GM11168 (cell line): Measurements from ENCODE around the gene GARS1.

Source experiments
- in situ Hi-C: fragments of 300-500 bp; cut with MboI; formaldehyde crosslinking; loops from one replicate; pipeline ENCODE4 v1.12.0; 2022; ENCODE audit warnings: low sequenced_read_pairs; ENCODE audit not compliant: unreplicated experiment

The GARS1 gene

DNA sequence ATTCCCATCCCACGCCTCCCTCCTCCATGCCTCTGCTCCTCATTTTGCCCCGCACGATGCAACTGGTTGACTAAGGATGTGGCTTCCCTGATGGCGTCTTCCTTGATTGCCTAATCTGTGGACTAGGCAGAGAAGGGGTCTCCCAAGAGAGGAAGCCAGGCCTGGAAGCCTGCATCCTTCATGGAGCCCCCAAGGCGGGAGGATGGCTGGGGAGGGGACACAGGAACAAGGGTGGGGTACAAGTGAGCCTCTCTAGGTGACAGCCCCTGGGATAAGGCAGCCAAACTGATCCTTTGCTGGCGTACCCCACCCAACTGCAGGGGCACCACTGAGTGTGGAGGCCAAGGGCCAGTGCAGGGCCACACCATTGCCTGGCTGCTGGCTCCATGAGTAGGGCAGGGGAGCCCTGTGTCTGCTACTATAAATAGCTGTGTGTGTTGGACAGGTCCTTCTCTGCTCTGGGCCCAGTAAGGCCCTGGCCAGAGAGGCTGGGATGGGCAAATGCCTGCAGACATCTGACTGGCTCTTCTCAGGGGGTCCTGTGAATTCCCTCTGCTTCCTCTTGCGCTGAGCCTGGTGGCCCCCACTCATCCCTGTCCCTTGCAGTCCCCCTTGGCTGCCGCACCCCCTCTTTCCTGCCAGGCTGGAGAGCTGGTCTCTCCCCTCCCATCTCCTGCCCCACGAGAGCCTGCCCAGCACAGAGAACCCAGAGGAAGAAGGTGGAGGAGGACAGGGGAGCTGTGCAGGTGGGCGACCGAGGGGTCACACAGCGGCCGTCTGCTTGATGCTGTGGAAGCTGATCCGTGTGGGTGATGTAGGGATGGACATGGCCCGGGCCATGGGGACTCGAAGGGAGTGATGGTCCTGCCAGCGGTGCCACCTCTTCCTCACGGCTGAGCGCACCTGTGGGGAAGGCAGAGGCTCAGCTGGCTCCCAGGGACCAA, 58.3 kb downstream of the GARS1 start:
- in situ Hi-C loops = no loop called here

DNA sequence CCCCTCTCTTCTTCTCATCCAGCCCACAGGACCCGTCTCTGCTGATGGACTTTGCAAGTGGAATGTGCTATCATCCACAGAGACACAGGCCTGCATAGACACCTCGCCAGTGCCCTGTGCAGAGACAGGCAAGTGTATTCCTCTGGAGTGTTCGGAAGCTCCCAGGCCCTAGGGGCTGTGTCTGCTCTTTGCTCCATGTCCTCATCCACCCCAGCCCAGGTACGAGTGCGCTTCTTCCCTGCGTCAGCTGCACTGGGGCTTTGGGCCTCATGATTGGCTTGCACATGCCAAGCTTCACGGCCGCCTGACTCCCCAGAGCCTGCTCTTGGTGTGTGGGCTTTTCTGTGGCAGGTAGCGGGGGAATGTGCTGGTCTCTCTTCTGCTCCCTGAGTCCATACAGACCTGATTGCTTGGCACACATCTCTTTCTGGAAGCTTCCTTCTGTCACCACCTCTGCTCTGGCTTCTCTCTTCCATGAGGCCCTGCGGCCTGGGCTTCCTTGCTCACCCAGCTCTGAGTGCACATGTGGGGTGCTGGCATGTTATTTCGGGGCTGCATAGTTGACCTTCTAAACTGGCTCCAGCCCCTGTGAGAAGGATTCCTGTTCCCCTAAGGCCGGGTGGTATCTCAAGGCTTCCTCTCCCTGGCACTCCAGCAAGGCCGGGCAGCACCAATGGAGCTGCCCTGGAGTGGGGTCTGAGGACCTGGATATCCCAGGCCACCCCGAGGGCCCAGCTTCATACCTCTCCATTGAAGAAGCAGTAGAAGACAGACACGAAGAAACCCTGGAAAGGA, 59.8 kb downstream of the GARS1 start:
- in situ Hi-C loops = no loop called here

DNA sequence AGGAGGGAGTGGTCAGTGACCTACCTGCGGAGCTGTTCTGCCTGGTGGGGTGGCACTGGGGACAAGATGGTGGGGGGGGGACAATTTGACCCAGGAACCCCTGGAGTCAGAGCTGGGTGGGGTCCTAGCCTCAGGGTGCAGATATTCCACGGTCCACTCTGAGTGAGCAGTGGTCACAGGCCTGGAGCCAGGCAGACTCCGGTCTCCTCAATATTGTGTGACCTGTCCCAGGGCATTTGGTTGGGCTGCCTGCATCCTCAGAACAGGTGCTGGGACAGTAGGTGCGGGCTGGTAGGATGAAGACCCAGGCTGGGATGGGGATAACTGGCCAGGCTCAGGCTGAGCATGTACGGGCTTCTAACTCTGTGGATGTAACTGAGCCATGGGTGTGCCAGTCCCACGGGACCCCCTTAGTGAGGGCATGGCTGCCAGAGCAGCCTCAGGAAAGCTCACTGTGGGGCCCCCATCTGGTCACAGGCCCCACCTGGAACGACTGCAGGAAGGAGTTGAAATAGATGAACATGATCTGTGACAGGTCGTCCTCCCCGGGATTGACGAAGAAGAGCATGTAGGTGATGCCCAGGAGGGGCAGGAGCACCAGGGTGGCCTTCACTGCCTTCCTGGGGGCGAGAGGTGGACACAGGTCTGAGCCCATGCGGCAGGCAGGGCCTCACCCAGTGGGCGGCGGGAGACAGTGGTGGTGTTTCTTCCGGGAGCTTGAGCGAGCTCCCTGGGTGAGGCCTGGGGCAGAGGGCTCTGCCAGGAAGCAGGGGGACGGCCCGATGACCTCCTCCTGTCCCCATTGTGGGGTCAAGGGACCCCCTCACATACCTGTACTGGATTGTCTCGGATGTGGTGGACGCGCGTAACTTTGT, 60.7 kb downstream of the GARS1 start:
- in situ Hi-C loops = no loop called here

DNA sequence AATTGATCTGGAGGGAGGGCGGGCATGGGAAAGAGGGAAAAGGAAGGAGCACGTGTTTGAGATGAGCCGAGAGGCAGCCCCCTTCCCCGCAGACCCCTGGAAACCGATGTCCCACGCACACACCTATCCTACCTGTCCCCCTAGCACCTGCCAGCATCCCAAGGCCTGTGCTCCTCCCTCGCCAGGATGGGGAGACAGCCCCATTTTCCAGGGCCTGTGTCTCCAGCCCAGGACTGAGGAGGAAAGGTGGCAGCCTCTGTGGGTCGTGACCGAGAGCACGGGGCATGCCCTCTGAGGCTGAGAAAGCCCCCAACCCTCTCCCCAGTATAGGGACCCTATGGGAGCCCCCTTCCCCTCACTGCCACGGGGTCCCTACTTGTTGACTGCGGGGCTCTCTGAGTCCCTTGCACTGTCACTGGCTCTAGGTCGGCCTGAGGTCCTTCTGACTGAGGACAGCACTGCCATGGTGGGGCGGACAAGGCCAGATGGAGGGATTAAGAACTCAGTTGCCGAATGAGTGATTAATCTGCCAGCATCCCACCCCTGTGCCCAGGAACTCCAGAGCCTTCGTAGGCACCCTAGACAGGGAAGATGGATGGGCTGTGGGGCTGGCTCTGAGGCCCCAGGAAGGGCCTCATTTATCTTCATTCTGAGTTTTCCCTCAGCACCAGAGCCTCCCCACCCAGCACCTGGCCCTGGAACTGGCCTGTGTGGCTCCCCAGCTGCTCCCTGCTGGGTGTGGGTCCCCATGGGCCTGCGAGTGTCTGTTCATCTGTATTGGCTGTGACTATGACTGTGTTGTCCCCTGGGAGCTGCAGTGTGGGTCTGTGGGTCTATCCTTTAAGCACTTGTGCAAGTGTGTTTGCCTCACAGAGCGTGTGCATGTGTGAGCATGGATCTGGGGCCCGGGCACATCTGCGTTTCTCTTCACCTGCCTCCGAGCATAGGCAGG, 61.6 kb downstream of the GARS1 start:
- in situ Hi-C loops = no loop called here

DNA sequence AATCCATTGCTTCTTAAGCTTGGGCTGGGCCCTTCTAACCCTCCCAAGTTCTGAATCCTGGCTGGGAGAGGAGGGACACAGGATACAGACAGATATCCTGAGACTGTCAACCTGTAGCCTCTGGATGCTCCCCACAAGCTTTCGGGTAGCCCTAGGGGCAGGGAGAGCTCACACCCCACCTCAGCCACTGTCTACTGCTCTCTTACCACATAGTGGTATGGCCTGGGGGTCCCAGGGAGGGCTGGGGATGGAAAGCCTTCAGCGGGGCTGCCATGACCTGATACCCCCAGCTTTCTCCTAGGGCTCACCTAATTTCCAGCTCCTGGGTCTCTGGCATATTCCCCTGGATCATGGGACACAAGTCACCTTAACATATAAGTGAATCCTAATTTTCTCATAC, 62.5 kb downstream of the GARS1 start:
- in situ Hi-C loops = no loop called here

DNA sequence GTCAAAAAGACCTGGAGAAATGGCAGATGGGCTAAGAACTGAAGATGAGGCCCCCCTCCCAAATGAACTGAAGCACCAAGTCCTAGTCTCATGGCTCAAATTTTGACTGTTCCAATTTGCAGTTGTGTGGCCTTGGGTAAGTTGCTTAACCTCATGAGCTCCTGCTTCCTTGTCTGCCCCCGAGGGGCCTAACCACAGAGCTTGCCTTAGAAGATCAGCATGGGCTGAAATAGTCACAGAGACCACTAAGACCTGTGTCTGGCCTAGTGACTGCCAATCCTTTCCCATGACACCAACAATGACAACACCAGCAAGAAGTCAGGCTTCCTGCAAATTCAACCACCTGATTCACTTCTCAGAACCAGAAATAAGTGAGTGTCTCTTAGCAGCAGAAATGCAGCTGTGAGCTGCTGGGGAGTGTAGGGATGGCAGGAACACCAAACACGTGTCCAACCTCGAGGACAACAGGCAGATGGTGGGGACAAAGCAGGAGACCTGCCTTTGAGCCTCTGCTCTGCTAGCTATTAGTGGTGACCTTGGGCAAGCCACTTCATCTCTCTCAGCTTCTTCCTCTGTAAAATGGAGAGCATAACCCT, 63.9 kb downstream of the GARS1 start:
- in situ Hi-C loops = no loop called here

DNA sequence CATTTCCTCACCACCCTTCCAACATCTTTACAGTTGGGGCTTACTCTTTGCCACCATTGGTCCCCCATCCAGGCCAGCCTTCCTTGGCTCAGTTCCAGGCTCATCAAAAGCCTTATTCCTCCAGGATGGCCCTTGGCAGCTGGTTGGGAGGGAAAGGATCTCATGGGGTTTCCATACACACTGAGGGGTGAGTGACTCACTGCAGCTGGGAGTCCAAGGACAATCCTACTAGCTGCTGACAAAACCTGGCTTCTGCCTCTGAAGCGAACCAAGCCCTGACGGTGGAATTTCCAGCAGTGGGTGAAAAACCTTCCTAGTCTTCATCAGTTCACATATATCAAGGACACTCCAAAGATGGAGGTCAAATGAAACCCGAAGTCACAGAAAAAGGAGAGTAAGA, 64.6 kb downstream of the GARS1 start:
- in situ Hi-C loops = no loop called here

DNA sequence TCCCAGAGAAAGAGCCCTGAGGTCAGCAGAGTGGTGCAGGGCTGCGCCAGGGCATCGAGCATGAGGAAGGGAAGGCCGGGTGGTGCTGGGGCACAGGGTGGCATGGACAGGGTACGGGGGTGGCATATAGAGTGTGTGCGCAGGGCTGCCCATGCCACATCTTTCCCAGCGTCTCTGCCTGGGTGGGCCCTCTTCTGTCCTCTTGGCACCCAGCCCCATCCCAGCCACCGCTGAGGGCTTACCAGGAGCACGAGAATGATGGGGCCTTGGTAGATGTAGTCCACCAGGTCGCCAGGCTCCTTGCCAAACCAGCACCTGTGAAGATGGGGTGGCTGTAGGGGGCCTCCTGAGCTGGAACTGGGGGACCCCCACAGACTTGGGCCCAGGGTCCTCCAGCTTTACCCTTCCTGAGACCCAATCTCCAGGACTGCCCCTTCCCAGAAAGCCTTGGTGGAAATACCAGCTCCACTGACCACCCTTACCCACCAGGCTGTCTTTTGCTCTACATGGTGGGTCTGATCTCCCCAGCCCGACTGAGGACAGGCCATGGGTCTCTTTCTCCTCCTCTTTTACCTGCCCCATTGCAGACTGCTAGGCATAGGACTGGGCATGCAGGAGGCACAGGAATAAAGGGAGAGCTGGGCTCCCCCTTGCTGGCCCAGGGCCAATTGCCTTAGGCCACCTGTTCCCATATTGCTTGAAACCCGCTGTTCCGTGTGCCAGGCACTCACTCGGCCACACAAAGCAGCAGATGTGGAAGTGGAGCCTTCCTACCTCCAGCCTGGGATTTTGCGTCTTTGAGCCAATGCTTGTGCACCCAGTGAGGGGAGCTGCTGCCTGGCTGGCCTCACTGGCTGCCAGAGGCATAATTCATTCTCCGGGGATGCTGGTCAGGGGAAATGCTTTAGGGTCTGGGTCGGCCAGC, 65.9 kb downstream of the GARS1 start:
- in situ Hi-C loops = no loop called here

DNA sequence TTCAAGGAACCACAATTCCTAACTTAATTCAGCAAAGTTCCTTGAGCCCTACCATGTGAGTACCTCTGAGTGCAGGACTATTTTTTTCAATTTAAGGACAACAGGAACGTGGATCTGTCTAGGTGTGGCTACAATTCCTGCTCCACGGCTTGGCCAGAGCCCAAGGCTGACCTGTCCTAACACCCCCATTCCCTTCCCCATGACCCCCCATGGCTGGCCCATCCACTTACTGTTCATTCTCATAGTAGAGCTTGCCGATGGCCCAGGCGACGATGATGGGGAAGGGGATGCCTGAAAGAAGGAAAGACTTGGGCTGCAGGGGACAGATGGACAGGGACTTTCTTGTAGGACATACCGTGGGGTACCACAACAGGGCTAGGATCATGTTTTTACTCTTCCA, 67.2 kb downstream of the GARS1 start:
- in situ Hi-C loops = no loop called here

DNA sequence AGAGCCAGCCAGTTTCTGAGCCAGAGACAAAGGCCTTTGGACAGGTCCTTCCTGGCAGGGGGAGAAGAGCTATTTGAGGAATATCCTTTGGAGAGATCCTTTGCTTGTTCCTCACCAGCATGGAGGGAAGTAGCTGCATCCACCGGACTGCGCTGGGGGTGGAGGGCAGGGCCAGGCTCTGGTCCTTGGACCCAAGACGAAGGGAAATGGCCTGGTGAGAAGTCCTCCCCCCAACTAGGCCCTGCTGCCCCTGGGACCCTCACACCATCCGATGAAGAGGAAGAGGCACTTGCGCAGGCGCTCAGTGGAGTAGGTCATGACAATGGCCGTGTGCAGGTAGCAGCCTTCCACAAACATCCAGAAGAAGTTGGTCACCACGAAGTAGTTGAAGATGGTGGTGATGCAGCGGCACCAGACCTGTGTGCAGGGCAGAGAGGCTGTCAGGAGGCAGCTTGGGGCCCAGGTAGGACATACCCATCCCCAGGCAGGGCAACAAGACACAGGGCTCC, 67.8 kb downstream of the GARS1 start:
- in situ Hi-C loops = no loop called here

DNA sequence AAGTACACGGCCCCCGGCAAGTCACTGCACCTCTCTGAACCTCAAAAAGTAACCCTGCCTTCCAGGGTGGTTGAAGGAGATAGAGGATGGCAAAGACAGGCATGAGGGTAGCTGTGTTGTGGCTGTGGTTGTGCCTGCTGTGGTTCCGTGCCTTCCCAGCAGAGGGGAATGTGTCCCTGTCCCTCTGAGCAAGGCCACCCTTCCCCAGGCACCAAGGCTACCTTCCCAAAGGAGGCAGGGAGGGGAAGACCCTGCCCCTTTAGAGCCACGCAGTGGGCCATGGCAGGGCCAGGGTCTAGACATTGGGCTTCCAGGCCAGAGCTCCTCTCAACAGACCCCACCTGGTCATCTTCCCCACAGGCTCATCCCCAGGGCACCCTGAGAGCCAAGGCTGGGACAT, 68.7 kb downstream of the GARS1 start:
- in situ Hi-C loops = no loop called here

DNA sequence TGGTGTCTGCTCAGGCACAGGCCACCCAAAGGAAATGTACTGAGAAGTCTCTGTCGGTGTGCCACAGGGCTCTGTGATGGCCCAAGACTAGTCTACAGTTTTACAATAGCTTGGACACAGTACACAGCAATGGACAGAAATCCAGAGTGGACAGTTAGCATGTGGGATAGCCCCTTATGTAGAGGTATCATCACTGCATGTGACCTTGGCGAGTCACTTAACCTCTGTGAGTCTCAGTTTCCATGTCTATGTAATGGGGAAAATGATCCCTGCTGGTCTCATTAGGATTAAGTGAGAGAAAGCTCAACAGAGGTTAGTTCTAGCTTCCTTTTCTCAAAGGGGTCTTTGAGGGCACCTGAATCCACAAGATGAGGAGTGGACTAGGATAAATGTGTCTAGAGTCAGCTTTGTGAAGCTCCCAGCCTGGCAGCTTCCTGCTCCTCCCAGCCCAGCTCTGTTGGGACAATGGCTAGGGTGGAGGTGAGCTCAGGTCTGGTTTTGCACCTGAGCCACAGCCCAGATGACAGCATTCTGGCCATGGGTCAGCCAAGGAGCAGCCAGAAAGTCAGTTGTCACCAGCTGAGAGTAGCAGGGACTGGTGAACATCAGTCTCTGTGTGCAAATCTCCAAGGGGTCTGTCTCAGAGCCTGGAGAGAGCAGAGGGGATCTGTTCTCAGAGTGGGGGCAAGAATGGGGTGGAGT, 69.7 kb downstream of the GARS1 start:
- in situ Hi-C loops = no loop called here

DNA sequence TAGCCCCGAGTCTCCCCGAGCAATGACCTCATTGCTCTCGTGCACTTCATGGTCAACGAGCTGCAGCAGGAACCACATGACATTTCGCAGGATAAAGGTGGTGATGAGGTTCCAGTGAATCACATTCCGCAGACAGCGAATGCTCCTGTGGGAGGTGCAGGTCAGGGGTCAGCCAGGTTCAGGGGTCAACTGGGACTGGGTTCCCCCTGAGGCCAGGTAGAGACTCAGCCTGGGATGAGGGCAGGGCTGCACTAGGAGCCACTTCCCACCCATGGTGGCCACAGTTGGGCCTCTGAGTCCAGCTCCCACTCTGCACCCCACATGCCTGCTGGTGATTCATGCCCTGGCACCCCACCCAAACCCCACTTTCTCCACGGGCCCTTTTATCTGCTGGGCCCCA, 70.4 kb downstream of the GARS1 start:
- in situ Hi-C loops = no loop called here

DNA sequence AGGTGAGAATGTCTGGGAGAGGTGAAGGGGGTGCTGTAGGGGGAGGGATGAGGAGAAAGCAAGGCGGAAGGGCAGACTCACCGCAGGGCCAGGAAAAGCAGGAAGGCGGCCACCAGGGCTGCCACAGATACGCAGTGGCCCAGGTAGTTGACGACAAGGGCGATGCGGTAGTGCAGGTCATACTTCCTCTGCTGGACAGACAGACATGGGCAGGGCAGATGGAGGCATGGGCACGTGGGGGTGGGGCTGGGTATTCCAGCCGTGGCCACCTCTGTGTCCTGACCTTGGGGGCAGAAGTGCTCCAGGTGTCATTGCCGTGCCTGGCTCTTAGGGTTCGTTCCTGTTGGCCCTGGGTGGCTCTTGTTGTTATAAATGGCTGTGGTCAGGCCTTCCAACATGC, 70.8 kb downstream of the GARS1 start:
- in situ Hi-C loops = no loop called here

DNA sequence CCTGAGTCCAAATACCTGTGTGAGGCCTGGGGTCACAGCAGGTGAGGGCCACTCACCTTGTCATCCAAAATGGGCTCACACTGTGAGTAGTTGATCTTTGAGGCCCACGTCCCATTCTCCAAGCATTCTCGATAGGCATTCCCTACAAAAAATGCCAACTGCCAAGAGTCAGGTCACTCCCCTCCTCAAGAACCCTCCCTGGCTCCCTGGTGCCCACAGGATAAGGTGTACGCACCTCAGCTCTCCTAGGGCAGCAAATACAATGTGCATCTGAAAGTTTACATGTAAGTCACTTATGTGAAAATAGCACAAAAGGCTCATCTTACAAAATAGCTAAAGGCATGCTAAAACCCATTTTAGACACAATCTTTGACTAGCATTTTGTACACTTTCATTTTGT, 72.5 kb downstream of the GARS1 start:
- in situ Hi-C loops = no loop called here

DNA sequence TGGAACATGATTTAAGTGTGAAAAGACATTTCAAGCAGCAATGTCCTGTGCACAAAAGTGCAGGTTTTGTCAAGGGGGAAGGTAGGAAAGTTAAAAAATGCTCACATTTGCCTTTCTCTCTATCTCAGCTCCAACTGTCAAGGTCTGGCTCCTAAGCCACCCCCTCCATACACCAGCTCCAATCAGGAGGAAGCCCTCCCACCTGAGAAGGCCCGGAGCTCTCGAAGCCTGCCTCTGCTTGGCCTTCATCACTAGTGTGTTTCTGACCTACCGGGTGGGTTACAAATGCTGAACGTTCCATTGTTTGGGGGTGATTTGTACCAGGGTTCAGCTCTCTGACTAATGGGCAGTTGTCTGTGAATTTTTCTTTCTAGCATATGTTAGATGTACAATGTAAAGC, 73.4 kb downstream of the GARS1 start:
- in situ Hi-C loops = no loop called here

DNA sequence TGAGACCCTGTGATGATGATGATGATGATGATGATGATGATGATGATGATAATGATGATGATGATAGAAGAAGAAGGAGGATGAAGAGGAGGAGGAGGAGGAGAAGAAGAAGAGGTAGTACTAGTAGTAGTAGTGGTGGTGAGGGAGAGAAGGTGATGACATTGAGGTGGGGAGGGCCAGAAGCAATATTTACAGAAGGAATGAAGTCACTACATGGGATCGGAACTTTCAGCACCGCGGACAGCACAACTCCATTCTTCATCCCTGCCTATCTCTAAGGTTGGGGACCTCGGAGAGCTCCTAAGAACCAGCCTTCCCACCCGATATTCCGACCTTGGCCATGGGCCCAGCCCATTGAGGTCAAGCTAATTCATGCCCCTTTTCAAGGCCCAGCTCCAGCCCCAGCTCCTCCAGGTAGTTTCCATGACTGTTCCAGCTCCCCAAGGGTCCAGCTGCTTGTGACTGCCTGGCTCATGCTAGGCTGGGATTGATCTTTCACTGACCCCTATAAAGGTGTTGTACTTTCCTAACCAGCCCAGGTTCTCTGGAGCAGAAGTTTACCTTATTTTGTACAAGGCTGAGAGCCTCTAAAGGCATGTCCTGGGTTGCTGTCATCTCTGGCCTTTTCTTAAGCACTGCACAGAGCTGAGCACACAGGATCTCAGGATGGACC, 77.3 kb downstream of the GARS1 start:
- in situ Hi-C loops = no loop called here
